HG02798 (cell line): Measurements from ENCODE around the gene CMTM4.
"Not testable (repeated sequence)": the region's sequence is repeated elsewhere in the genome, so short reads cannot be mapped to it uniquely, and the experiment has no call there.

ENCODE experiments used
- ATAC-seq: cut with Tn5 transposase; IDR thresholded peaks from one replicate; pipeline ENCODE4 v1.9.1; 2021; ENCODE audit warnings: mild to moderate bottlenecking; ENCODE audit not compliant: unreplicated experiment, poor library complexity

The CMTM4 gene

GRCh38 chr16:66618588-66619375 is 77.8 kb downstream of the CMTM4 start:
- ATAC-seq, result no peak

- no peak for ATAC-seq
Observed at GRCh38 chr16:66617728-66618127, 78.8 kb downstream of the CMTM4 start.

GRCh38 chr16:66617010-66617434 is 79.5 kb downstream of the CMTM4 start:
- no peak for ATAC-seq

GRCh38 chr16:66616592-66616991 is 80.0 kb downstream of the CMTM4 start:
- ATAC-seq, result no peak

GRCh38 chr16:66616169-66616568 is 80.4 kb downstream of the CMTM4 start:
- ATAC-seq, result no peak

- ATAC-seq, result no peak
Observed at GRCh38 chr16:66614161-66614802, 82.3 kb downstream of the CMTM4 start.

- ATAC-seq, result no peak
Observed at GRCh38 chr16:66612422-66612821, 84.1 kb downstream of the CMTM4 start.

- ATAC-seq, result not testable (repeated sequence)
Observed at GRCh38 chr16:66611911-66612310, 84.6 kb downstream of the CMTM4 start.

GRCh38 chr16:66610111-66610820 is 86.3 kb downstream of the CMTM4 start:
- no peak for ATAC-seq

- no peak for ATAC-seq
Observed at GRCh38 chr16:66609139-66609510, 87.4 kb downstream of the CMTM4 start.

GRCh38 chr16:66608241-66609138 is 88.1 kb downstream of the CMTM4 start:
- ATAC-seq, result peak; percentile 42

GRCh38 chr16:66605979-66606751 is 90.4 kb downstream of the CMTM4 start:
- peak; percentile 52 for ATAC-seq

GRCh38 chr16:66605177-66605978 is 91.2 kb downstream of the CMTM4 start:
- peak; percentile 17 for ATAC-seq

GRCh38 chr16:66604376-66605176 is 92.0 kb downstream of the CMTM4 start, which contains the start of gene CMTM3:
Gene CMTM3 (plus strand): TSS chr16:66604704. CDS start chr16:66604806, 102 bp downstream.
- peak; percentile 59 for ATAC-seq

GRCh38 chr16:66603537-66604375 is 92.8 kb downstream of the CMTM4 start:
- no peak for ATAC-seq

- no peak for ATAC-seq
Observed at GRCh38 chr16:66601471-66601870, 95.1 kb downstream of the CMTM4 start.

- no peak for ATAC-seq
Observed at GRCh38 chr16:66600477-66600876, 96.1 kb downstream of the CMTM4 start.
